CD4-positive, alpha-beta T cell treated with Interleukin-6 at 100 ng/mL for 8 hours (primary cell): ENCODE data around the gene GRB2.

Source experiments
- DNase-seq: peaks from one replicate; pipeline ENCODE4 v3.0.0-alpha.2; 2020; ENCODE audit warnings: mixed read lengths, low spot score

GRB2 gene

GRCh38 chr17:75414488-75414887 is 9.0 kb upstream of the GRB2 start:
- DNase-seq: no peak

DNA sequence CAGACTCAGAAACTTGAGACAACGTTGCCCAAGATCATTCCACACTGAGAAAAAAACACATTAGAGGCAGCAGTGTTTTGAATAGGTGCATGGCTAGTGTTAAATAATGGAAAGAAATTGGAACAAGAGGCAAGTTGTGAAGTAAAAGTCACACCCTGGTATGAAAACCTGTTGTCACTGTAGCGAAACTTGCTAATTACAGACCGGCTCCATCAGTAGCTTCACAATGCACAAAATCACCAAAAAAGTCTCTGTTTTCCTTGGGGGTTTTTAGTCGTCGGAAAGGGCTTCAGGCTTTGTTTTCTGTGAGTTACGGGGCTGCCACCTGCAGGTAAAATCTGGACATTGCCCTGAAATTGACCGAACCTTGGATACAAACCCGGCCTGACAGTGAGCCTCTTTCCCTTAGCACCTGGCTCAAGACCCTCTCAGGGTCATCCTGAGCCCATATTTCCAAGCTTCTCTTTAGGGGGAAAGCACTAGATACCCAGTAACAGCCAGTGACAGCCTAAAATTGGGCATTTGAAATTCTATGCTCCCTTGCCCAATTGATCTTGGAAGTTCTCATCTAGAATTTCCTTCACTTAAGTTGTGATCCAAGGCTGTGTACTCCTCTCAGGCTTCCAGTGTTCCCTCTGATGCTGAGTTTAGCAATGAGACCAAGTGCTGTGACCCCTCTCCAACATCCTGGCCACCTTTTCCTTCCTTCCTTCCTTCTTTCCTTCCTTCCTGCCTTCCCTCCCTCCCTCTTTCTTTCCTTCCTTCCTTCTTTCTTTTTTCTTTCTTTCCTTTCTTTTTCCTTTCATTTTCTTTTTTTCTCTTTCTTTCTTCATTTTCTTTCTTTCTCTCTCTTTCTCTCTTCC is 7.2 kb upstream of the GRB2 start:
- DNase-seq: peak; percentile 78

GRCh38 chr17:75411328-75412067 is 6.0 kb upstream of the GRB2 start:
- no peak for DNase-seq

DNA sequence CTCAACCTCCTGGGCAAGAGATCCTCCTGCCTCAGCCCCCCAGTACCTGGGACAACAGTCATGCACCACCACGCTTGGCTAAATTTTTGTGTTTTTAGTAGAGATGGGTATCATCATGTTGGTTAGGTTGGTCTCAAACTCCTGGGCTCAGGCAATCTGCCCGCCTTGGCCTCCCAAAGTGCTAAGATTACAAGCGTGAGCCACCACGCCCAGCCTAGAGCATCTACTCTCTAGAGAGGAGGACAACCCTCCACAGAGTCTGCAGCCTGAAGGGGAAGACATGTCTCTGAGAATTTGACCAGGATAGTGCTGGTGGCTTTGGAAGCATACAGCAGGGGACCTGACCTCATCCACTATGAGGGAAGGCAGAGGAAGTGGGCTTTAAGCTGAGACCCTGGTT is 4.7 kb upstream of the GRB2 start:
- no peak for DNase-seq

DNA sequence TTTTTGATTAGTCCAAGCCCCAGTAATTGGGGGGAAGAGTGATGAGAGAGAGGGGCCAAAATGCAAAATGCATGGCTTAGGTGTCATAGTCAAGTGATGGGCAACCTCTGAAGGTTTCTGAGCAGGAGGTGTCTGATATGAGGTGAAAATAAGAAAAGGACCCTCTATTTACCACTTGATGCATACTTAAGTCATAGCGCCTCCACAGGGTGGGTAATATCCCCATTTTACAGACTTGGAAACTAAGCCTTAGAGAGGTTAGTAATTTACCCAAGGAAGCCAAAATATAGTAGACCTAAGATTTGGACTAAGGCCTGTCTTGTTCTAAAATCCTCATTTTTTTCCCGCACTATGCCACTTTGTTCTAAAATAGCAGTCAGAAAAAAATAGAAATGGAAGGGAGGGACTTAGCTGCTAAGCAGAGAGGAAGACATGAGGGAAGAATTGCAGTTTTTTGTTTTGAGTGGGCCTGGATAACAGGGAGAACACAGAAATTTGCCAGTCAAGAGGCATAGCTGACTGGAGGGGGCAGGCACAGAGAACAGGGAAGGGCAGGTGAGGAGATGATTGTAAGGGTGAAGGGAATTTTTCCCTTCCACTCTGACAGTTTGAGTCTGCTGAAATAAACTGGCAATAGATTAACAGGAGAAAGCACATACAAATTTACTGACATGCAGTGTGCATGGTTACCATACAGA is 2.3 kb upstream of the GRB2 start:
- DNase-seq: no peak

DNA sequence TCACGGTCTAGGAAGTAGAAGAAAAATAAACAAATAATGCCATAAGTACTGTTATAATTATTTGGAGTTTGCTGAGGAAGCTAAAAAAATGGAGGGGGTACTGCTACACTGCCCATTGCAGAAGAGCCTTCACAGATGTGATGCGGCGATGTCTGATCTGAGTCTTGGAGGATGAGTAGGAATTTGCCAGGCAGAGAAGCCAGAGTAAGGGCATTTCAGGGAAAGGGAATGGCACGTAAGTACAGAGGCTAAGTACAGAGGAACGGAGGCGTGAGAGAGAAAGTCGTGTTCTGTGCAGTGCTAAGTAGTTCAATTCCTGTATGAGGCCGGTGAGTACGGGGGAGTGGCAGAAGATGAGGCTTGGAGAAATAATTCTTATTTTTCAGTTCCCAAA is 741 bp upstream of the GRB2 start:
- DNase-seq: no peak

DNA sequence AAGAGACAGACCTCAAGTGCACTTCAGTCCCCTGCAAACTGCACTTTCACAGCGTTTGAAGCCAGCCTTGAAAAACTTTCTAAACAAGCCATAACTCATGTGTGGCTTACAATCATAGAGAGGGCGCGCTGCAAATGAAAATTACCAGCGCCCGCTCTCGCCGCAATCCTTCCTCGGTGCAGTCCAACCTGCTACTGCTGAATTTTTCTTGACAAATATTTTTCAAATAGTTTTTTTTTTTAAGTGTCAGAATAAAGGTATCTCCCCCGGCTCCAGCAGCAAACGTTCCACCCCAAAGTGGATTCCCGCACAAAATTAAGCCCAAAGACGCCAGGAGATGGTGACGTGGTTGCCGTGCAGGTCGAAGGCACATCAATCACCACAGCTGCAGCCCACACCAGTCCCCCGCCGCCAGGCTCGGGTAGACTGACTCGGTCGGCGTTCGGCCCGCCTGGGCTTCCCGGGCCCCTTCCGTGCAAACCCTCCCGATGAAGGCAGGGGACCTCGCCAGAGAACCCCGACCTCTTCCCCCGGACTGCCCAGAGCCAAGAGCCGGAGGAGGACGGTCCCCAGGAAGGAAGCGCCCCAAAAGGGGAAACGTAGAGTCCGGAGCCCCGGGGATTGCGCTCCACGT is 630 bp downstream of the GRB2 start:
- DNase-seq: peak; percentile 25

- DNase-seq: peak; percentile 46
Measured at GRCh38 chr17:75404223-75404730, 1.2 kb downstream of the GRB2 start.

DNA sequence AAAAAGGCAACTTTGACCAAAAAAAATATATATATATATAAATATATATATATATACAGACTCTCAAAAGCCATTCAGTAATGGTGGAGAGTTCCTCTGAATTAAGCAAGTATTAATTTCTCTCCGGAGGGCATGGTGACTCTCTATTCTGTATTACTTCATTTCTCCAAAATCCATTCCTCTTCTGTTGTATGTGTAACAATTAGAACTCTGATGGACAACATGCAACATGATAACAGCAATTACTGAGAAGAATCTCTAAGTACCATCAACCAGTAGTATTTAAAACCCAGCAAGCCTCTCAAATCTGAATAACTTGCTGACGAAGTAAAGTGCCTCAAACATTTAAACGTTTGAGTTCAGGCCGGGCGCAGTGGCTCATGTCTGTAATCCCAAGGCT is 2.3 kb downstream of the GRB2 start:
- no peak for DNase-seq

GRCh38 chr17:75402026-75402425 is 3.5 kb downstream of the GRB2 start:
- DNase-seq: no peak

DNA sequence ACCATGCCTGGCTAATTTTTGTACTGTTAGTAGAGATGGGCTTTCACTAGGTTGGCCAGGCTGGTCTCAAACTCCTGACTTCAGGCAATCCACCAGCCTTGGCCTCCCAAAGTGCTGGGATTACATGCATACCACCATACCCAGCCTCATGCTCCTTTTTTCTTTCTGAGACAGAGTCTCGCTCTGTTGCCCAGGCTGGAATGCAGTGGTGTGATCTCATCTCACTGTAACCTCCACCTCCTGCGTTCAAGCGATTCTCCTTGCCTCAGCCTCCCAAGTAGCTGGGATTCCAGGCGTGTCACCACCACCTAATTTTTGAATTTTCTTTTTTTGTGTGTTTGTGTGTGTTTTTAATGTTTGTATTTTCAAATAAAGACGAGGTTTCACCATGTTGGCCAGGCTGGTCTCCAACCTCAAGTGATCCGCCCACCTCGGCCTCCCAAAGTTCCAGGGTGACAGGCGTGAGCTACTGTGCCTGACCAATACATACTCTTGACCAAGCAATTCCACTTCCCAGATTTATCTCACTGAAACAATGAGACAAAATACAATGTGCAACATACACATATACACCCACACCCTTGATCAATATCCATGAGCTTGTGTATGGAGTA is 5.0 kb downstream of the GRB2 start:
- DNase-seq: no peak

DNA sequence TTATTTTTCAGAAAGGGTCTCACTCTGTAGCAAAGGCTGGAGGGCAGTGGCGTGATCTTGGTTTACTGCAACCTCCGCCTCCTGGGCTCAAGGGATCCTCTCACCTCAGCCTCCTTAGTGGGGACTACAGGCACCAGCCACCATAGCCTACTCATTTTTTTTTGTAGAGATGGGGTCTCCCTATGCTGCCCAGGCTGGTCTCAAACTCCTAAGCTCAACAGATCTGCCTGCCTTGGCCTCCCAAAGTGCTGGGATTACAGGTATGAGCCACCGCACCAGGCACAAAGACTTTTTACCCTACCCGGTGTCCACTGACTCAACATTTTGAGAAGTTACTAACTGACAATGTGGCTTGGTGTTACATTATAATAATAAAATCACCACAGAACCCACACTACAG is 7.2 kb downstream of the GRB2 start:
- DNase-seq: no peak

- DNase-seq: no peak
Measured at GRCh38 chr17:75397217-75397616, 8.3 kb downstream of the GRB2 start.

- no peak for DNase-seq
Measured at GRCh38 chr17:75396796-75397195, 8.7 kb downstream of the GRB2 start.

- DNase-seq: no peak
Measured at GRCh38 chr17:75396025-75396424, 9.5 kb downstream of the GRB2 start.

GRCh38 chr17:75394332-75394918 is 11.1 kb downstream of the GRB2 start:
- DNase-seq: no peak

- DNase-seq: peak; percentile 85
Measured at GRCh38 chr17:75393523-75394331, 11.8 kb downstream of the GRB2 start.

DNA sequence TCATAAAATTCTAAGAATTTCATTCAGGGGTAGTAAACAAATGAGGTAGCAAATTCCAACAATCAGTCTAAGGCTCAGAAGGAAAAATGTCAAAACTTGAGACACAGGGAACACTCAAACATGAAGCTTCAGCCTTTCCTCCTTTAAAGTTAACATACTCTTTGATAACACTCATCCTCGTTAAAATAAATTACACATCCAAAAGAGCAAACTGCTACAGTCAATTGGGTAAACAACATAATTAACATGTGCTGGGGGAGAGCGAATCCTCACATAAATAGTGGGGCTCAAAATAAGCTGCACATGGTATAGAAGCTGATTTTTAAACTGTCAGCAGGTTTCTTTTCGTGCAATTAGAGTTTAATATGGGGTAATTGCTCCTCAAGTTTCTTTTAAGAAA is 12.9 kb downstream of the GRB2 start:
- no peak for DNase-seq

DNA sequence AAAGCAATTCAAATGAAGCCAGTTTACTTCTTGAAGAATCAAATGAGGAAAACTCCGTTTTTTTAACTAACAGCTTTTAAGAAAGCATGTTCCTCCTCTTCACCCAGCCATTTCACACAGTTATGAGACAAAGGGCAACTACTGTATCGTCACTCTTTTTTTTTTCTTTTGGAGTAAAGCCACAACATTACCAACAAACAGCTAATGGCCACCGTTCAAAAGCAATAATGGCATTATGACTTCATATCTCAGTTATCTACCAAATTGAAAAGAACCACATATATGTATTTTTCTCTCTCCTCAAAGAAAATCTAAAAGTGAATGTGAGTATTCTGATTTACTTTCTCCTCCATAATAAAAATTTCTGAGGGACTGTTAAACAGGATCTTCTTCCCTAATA is 14.5 kb downstream of the GRB2 start:
- DNase-seq: no peak

DNA sequence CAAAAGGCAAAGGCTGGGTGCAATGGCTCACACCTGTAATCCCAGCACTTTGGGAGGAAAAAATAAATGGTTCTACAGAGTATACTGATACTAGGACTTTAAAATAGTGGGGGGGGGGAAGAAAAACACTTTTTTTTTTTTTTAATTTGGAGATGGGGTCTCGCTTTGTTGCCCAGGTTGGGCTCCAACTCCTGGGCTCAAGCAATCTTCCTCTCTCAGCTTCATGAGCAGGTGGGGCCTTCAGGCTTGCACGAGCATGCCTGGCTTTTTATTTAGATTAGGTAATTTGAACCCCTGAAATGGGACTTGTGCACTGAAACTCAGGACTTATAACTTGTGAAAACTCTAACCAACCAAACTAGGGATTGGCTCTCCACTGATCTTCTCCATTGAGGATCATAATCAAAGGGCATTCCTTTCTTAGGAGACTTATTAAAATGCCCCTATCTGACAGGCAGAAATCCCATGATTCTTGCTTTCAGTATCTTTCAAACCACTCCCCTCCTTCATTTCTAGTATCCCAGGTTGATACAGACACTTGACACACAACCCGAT is 16.9 kb downstream of the GRB2 start:
- DNase-seq: no peak
